SK-N-SH (cell line): ENCODE measurements around the gene LSM10. TPM values are rescaled to one million over a fixed set of nuclear protein-coding genes. Genes with fewer than 3 reads are reported as not detected.

Experiments used
- CTCF ChIA-PET: fragments of 300-600, 350-600 bp; formaldehyde crosslinking; extraction: SDS; loops from one replicate; lab custom pipeline; 2021; lab: Yijun Ruan, JAX
- POLR2A ChIA-PET: fragments of 350-600 bp; sonication (Branson Sonifier 250); formaldehyde crosslinking; extraction: SDS; loops from one replicate; lab custom pipeline; 2020; ENCODE audit warnings: antibody characterized with exemption, inconsistent platforms; lab: Yijun Ruan, JAX
- DNase-seq: peaks from one replicate; pipeline ENCODE4 v3.0.0; 2012
- H2AFZ ChIP-seq: fragments of 200-600 bp; sonication (generic); 2 replicates; pipeline ENCODE4 v1.8.1; 2016; ENCODE audit warnings: antibody characterized with exemption, mild to moderate bottlenecking, low read depth
- H3F3A ChIP-seq: fragments of 200-600 bp; sonication (generic); replicated peaks from 2 replicates; pipeline ENCODE3; 2016; ENCODE audit warnings: antibody characterized with exemption, mild to moderate bottlenecking; ENCODE audit not compliant: insufficient read depth
- H3K27ac ChIP-seq, 2 experiments: fragments of 200-500 bp in 1 of 2; fragments of 200-600 bp in 1 of 2; sonication (Bioruptor generic) in 1 of 2; sonication (generic), shearing (Covaris generic) in 1 of 2; 2 replicates each; pipeline versions ENCODE4 v1.5.1 to v1.6.1; 2014 to 2016; ENCODE audit warnings: low read depth in 2 of 2, inconsistent platforms in 1 of 2, low read length in 1 of 2, mild to moderate bottlenecking in 1 of 2, mixed read lengths in 1 of 2
- H3K27me3 ChIP-seq: fragments of 200-600 bp; sonication (generic), shearing (Covaris generic); 2 replicates; pipeline ENCODE4 v1.6.1; 2016; ENCODE audit warnings: mixed run types; ENCODE audit not compliant: insufficient read depth
- H3K36me3 ChIP-seq, 2 experiments: fragments of 200-500 bp in 1 of 2; fragments of 200-600 bp in 1 of 2; sonication (Bioruptor generic) in 1 of 2; sonication (generic) in 1 of 2; replicated peaks in 1 of 2; 2 replicates each; pipeline versions ENCODE3 to v1.5.1; 2014 to 2016; ENCODE audit warnings: low read length in 1 of 2, mild to moderate bottlenecking in 1 of 2; ENCODE audit not compliant: insufficient read depth in 2 of 2, control insufficient read depth in 1 of 2
- H3K4me1 ChIP-seq, 2 experiments: fragments of 200-500 bp in 1 of 2; fragments of 200-600 bp in 1 of 2; sonication (Bioruptor generic) in 1 of 2; sonication (generic), shearing (Covaris generic) in 1 of 2; 2 replicates each; pipeline versions ENCODE4 v1.5.1 to v1.6.1; 2014 to 2016; ENCODE audit warnings: low read depth in 1 of 2, low read length in 1 of 2, mixed run types in 1 of 2; ENCODE audit not compliant: insufficient read depth in 2 of 2, control insufficient read depth in 1 of 2
- H3K4me2 ChIP-seq: fragments of 200-600 bp; sonication (generic), shearing (Covaris generic); 2 replicates; pipeline ENCODE4 v1.6.1; 2017; ENCODE audit warnings: mixed run types
- H3K4me3 ChIP-seq, 2 experiments: fragments of 200-500 bp in 1 of 2; fragments of 200-600 bp in 1 of 2; sonication (Bioruptor generic) in 1 of 2; sonication (generic), shearing (Covaris generic) in 1 of 2; 2 replicates each; pipeline versions ENCODE4 v1.5.1 to v1.8.1; 2014 to 2016; ENCODE audit warnings: low read depth in 2 of 2, inconsistent platforms in 1 of 2, low read length in 1 of 2, mild to moderate bottlenecking in 1 of 2, mixed read lengths in 1 of 2, moderate library complexity in 1 of 2
- H3K79me2 ChIP-seq: fragments of 200-600 bp; sonication (generic); 2 replicates; pipeline ENCODE4 v1.8.1; 2017; ENCODE audit warnings: mild to moderate bottlenecking; ENCODE audit not compliant: insufficient read depth
- H3K9ac ChIP-seq: fragments of 200-600 bp; sonication (generic); 2 replicates; pipeline ENCODE4 v1.6.1; 2017; ENCODE audit warnings: mixed run types
- H3K9me2 ChIP-seq: fragments of 200-600 bp; sonication (generic); 2 replicates; pipeline ENCODE4 v1.6.1; 2017; ENCODE audit warnings: mixed run types
- H3K9me3 ChIP-seq: fragments of 200-600 bp; sonication (generic); 2 replicates; pipeline ENCODE4 v1.6.1; 2017; ENCODE audit warnings: mixed run types, mild to moderate bottlenecking, moderate library complexity
- H4K20me1 ChIP-seq: fragments of 200-600 bp; sonication (generic); 2 replicates; pipeline ENCODE4 v1.6.1; 2017; ENCODE audit warnings: mild to moderate bottlenecking, mixed run types; ENCODE audit not compliant: insufficient read depth
- CHD2 ChIP-seq: fragments of 150-350 bp; IDR thresholded peaks from 2 replicates; pipeline ENCODE4 v1.6.1; 2018; ENCODE audit warnings: low read length; ENCODE audit not compliant: partially characterized antibody
- CTCF ChIP-seq: fragments of 200-600 bp; sonication (generic); IDR thresholded peaks from 2 replicates; pipeline ENCODE4 v1.6.1; 2017; ENCODE audit warnings: antibody characterized with exemption, mild to moderate bottlenecking, moderate library complexity
- EP300 ChIP-seq, 2 experiments: IDR thresholded peaks; 2 replicates each; pipeline versions ENCODE4 v1.4.0 to v1.6.1; 2012; ENCODE audit warnings: borderline replicate concordance in 1 of 2, low read depth in 1 of 2, low read length in 1 of 2
- FOSL2 ChIP-seq: IDR thresholded peaks from 2 replicates; pipeline ENCODE4 v1.4.0; 2012; ENCODE audit warnings: low read depth, mild to moderate bottlenecking, moderate library complexity, borderline replicate concordance
- FOXJ3 ChIP-seq: sonication (generic); formaldehyde crosslinking; IDR thresholded peaks from 2 replicates; pipeline ENCODE4 v1.5.1; 2020; ENCODE audit warnings: mild to moderate bottlenecking, missing genetic modification reagents
- FOXM1 ChIP-seq: IDR thresholded peaks from 2 replicates; pipeline ENCODE4 v1.4.0; 2012; ENCODE audit warnings: low read depth, mild to moderate bottlenecking
- GABPA ChIP-seq: IDR thresholded peaks from 2 replicates; pipeline ENCODE4 v1.4.0; 2012; ENCODE audit warnings: low read depth, mild to moderate bottlenecking
- GATA2 ChIP-seq: sonication (generic); formaldehyde crosslinking; IDR thresholded peaks from 2 replicates; pipeline ENCODE4 v1.5.0; 2020; ENCODE audit warnings: mild to moderate bottlenecking, missing genetic modification reagents
- IRF3 ChIP-seq: fragments of 150-350 bp; IDR thresholded peaks from 2 replicates; pipeline ENCODE4 v1.6.1; 2016; ENCODE audit warnings: mild to moderate bottlenecking, low read depth, low read length
- JUND ChIP-seq: IDR thresholded peaks from 2 replicates; pipeline ENCODE4 v1.4.0; 2012
- MAX ChIP-seq: IDR thresholded peaks from 2 replicates; pipeline ENCODE4 v1.4.0; 2012; ENCODE audit warnings: low read depth
- MEF2A ChIP-seq: IDR thresholded peaks from 2 replicates; pipeline ENCODE4 v1.4.0; 2012; ENCODE audit warnings: low read depth, borderline replicate concordance
- PBX3 ChIP-seq: IDR thresholded peaks from 2 replicates; pipeline ENCODE4; 2012
- POLR2AphosphoS5 ChIP-seq: IDR thresholded peaks from 2 replicates; pipeline ENCODE4 v1.6.1; 2012; ENCODE audit warnings: low read depth, low read length
- RAD21 ChIP-seq: IDR thresholded peaks from 2 replicates; pipeline ENCODE4 v1.6.1; 2012; ENCODE audit warnings: mild to moderate bottlenecking, low read length
- RFX5 ChIP-seq: IDR thresholded peaks from 2 replicates; pipeline ENCODE4 v1.6.1; 2012; ENCODE audit warnings: mild to moderate bottlenecking, improper control_type of control experiment, low read length
- RXRA ChIP-seq: IDR thresholded peaks from 2 replicates; pipeline ENCODE4 v1.4.0; 2012; ENCODE audit warnings: low read depth, mild to moderate bottlenecking, borderline replicate concordance
- TCF12 ChIP-seq: IDR thresholded peaks from 2 replicates; pipeline ENCODE4 v1.4.0; 2012
- TEAD4 ChIP-seq: IDR thresholded peaks from 2 replicates; pipeline ENCODE4 v1.4.0; 2012; ENCODE audit warnings: mild to moderate bottlenecking, borderline replicate concordance; ENCODE audit not compliant: insufficient read depth
- USF1 ChIP-seq: IDR thresholded peaks from 2 replicates; pipeline ENCODE4 v1.4.0; 2012; ENCODE audit warnings: low read depth, borderline replicate concordance
- USF2 ChIP-seq: fragments of 150-350 bp; IDR thresholded peaks from 2 replicates; pipeline ENCODE4 v1.6.1; 2017; ENCODE audit warnings: antibody characterized with exemption, low read length, low read depth, borderline replicate concordance
- WGBS: methylation state at CpG from one replicate; pipeline ENCODE4 v1.1.6; 2017; ENCODE audit warnings: low lambda C conversion rate; 5-methylcytosine and 5-hydroxymethylcytosine counted together
- polyA plus RNA-seq, 3 experiments: library from polyadenylated mRNA; depleted of rRNA; stranded (reverse); fragments of >200 nt; gene quantifications; 2 replicates each; pipeline ENCODE4 v1.2.3, GENCODE V29; 2012

Gene LSM10
- polyA plus RNA-seq, 1 of the 3 experiments (the other 2 are of a cell fraction), result 96.8 TPM

- 0 out of 2 replicates have a peak, but pooled peaks cover 3% of the 10 kb centered on the region for H4K20me1 ChIP-seq
- no peak for DNase-seq
- ChIA-PET CTCF (interaction anchor here (0.6 to 4.1 kb wide), 2 partner anchors 9 to 16 kb away, joined by 3 to 24 read pairs; no protein-coding TSS in a partner anchor), POLR2A (interaction anchor here (1.9 kb wide), 1 partner anchor 8 kb away, joined by 4 read pairs; no protein-coding TSS in a partner anchor)
- H3K9ac ChIP-seq, result no peak overlapping the region
- no peaks in the 10 kb centered on the region for H3K27me3 ChIP-seq
- H3K9me2 ChIP-seq, result no peaks in the 10 kb centered on the region
- H3K4me3 ChIP-seq, result no peak overlapping the region
- no peaks in the 10 kb centered on the region for H3K4me1 ChIP-seq
- no peaks in the 10 kb centered on the region for H3K9me3 ChIP-seq
- no peak for TF ChIP-seq RAD21
- no peak for TF ChIP-seq RXRA
- TF ChIP-seq FOSL2, result no peak
- TF ChIP-seq USF2, result no peak
- no peak for TF ChIP-seq CHD2
- no peak for TF ChIP-seq GATA2 (CRISPR knock-in tag)
- TF ChIP-seq RFX5, result no peak
- no peak for TF ChIP-seq GABPA
- no peak for TF ChIP-seq FOXJ3 (CRISPR knock-in tag)
- TF ChIP-seq TCF12, result no peak
- TF ChIP-seq USF1, result no peak
- no peak for TF ChIP-seq IRF3
- H3F3A ChIP-seq, result peaks cover 12% of the 10 kb centered on the region
- H3K27ac ChIP-seq, result peak overlapping the region in 1 of 2 experiments; percentile 11; a peak in 1 of 4 replicates
- 100% methylated on average over 5 of the region's 5 CpGs for WGBS
- peaks cover 61% of the 10 kb centered on the region for H3K79me2 ChIP-seq
- peaks cover 46 to 55% of the 10 kb centered on the region in 2 experiments for H3K36me3 ChIP-seq
- H3K4me2 ChIP-seq, result no peak overlapping the region
- H2AFZ ChIP-seq, result no peak overlapping the region
Observed at GRCh38 chr1:36359383-36359782, 38.3 kb downstream of the LSM10 start.

- Histone ChIP-seq H3F3A (peaks cover 17% of the 10 kb centered on the region), H3K27ac (no peak overlapping the region), H3K4me1 (peaks cover 0 to 3% of the 10 kb centered on the region in 2 experiments; a peak in 2 of 4 replicates), H3K9me2 (no peaks in the 10 kb centered on the region), H4K20me1 (0 out of 2 replicates have a peak, but pooled peaks cover 3% of the 10 kb centered on the region), H3K9ac (no peak overlapping the region), H3K4me3 (no peak overlapping the region), H2AFZ (no peak overlapping the region), H3K27me3 (no peaks in the 10 kb centered on the region), H3K36me3 (peaks cover 48 to 54% of the 10 kb centered on the region in 2 experiments), H3K9me3 (no peaks in the 10 kb centered on the region), H3K79me2 (peaks cover 58% of the 10 kb centered on the region), H3K4me2 (no peak overlapping the region)
- 94% methylated on average over 10 of the region's 13 CpGs for WGBS
- CTCF ChIA-PET, result interaction anchor here (4.1 kb wide), 1 partner anchor 10 kb away, joined by 24 read pairs; no protein-coding TSS in a partner anchor
- POLR2A ChIA-PET, result no interaction called here
- no peak for DNase-seq
- no peak for TF ChIP-seq MEF2A
- TF ChIP-seq FOXJ3 (CRISPR knock-in tag), result no peak
- TF ChIP-seq CTCF, result no peak
- TF ChIP-seq PBX3, result no peak
- TF ChIP-seq POLR2AphosphoS5, result no peak
- TF ChIP-seq TCF12, result no peak
- no peak for TF ChIP-seq FOXM1
- no peak for TF ChIP-seq FOSL2
- no peak for TF ChIP-seq EP300 (IDR thresholded peaks at IDR 0.05; ENCODE audit: borderline replicate concordance in 1 of 2, low read depth in 1 of 2, low read length in 1 of 2)
- no peak for TF ChIP-seq USF1
- TF ChIP-seq MAX, result no peak
- no peak for TF ChIP-seq TEAD4
- TF ChIP-seq JUND, result no peak
- no peak for TF ChIP-seq RAD21
Observed at GRCh38 chr1:36358514-36359084, 39.1 kb downstream of the LSM10 start.
